PC-9 (cell line): ENCODE data around the gene CPED1.

Experiments used
- CTCF ChIP-seq: fragments of 200-600 bp; sonication (generic); conservative IDR thresholded peaks from 2 replicates; pipeline ENCODE4 v1.6.1; 2017; ENCODE audit warnings: mixed run types, antibody characterized with exemption, mild to moderate bottlenecking, moderate library complexity
- EZH2 ChIP-seq: fragments of 200-600 bp; sonication (generic); IDR thresholded peaks from 2 replicates; pipeline ENCODE4 v1.8.0; 2017; ENCODE audit warnings: antibody characterized with exemption, low read depth

GRCh38 chr7:121000081-121000983 lies 11.8 kb downstream of the CPED1 start:
- TF ChIP-seq CTCF (no peak), EZH2 (no peak)
